ENCODE results near the gene TFEC.

The TFEC gene

GRCh38 chr7:115953592-115954255 lies 76.8 kb downstream of the TFEC start:
- Histone ChIP-seq H3K4me1 (ENCODE audit: low read depth, poor library complexity, severe bottlenecking) (no peaks in the 10 kb centered on the region), H4K20me1 (ENCODE audit: insufficient read depth) (no peaks in the 10 kb centered on the region), H3K9ac (no peak overlapping the region), H3K27me3 (ENCODE audit: insufficient read depth, low read depth) (no peaks in the 10 kb centered on the region), H3K36me3 (ENCODE audit: insufficient read depth) (no peaks in the 10 kb centered on the region), H3K4me2 (no peak overlapping the region), H3K4me3 (IDR thresholded peaks at IDR 0.05; ENCODE audit: insufficient read depth, low read depth, low read length) (no peak overlapping the region), H3K79me2 (ENCODE audit: insufficient read depth, low read depth) (no peaks in the 10 kb centered on the region), H2AFZ (ENCODE audit: low read depth) (no peak overlapping the region), H3K27ac (no peak overlapping the region)
- no peak for TF ChIP-seq CTCF (conservative IDR thresholded peaks at IDR 0.05; ENCODE audit: low read depth, low read length)

GRCh38 chr7:115952832-115953231 lies 77.7 kb downstream of the TFEC start:
- H3K4me3 ChIP-seq (IDR thresholded peaks at IDR 0.05; ENCODE audit: insufficient read depth, low read depth, low read length), result no peak overlapping the region
- H3K36me3 ChIP-seq (ENCODE audit: insufficient read depth), result no peaks in the 10 kb centered on the region
- H3K27me3 ChIP-seq (ENCODE audit: insufficient read depth, low read depth), result no peaks in the 10 kb centered on the region
- no peak overlapping the region for H3K4me2 ChIP-seq
- H2AFZ ChIP-seq (ENCODE audit: low read depth), result no peak overlapping the region
- H3K27ac ChIP-seq, result no peak overlapping the region
- no peaks in the 10 kb centered on the region for H4K20me1 ChIP-seq (ENCODE audit: insufficient read depth)
- H3K79me2 ChIP-seq (ENCODE audit: insufficient read depth, low read depth), result no peaks in the 10 kb centered on the region
- no peak for TF ChIP-seq CTCF (conservative IDR thresholded peaks at IDR 0.05; ENCODE audit: low read depth, low read length)
- no peak overlapping the region for H3K9ac ChIP-seq
- no peaks in the 10 kb centered on the region for H3K4me1 ChIP-seq (ENCODE audit: low read depth, poor library complexity, severe bottlenecking)

GRCh38 chr7:115951547-115951946 lies 79.0 kb downstream of the TFEC start:
- Histone ChIP-seq H3K4me1 (ENCODE audit: low read depth, poor library complexity, severe bottlenecking) (no peaks in the 10 kb centered on the region), H3K36me3 (ENCODE audit: insufficient read depth) (no peaks in the 10 kb centered on the region), H3K9ac (no peak overlapping the region), H3K27ac (no peak overlapping the region), H2AFZ (ENCODE audit: low read depth) (no peak overlapping the region), H3K79me2 (ENCODE audit: insufficient read depth, low read depth) (no peaks in the 10 kb centered on the region), H3K4me3 (IDR thresholded peaks at IDR 0.05; ENCODE audit: insufficient read depth, low read depth, low read length) (no peak overlapping the region), H3K4me2 (no peak overlapping the region), H3K27me3 (ENCODE audit: insufficient read depth, low read depth) (no peaks in the 10 kb centered on the region), H4K20me1 (ENCODE audit: insufficient read depth) (no peaks in the 10 kb centered on the region)
- no peak for TF ChIP-seq CTCF (conservative IDR thresholded peaks at IDR 0.05; ENCODE audit: low read depth, low read length)

- Histone ChIP-seq H3K4me3 (IDR thresholded peaks at IDR 0.05; ENCODE audit: insufficient read depth, low read depth, low read length) (no peak overlapping the region), H3K27me3 (ENCODE audit: insufficient read depth, low read depth) (no peaks in the 10 kb centered on the region), H3K4me2 (no peak overlapping the region), H3K27ac (no peak overlapping the region), H4K20me1 (ENCODE audit: insufficient read depth) (no peaks in the 10 kb centered on the region), H3K79me2 (ENCODE audit: insufficient read depth, low read depth) (no peaks in the 10 kb centered on the region), H3K4me1 (ENCODE audit: low read depth, poor library complexity, severe bottlenecking) (no peaks in the 10 kb centered on the region), H2AFZ (ENCODE audit: low read depth) (no peak overlapping the region), H3K36me3 (ENCODE audit: insufficient read depth) (no peaks in the 10 kb centered on the region), H3K9ac (no peak overlapping the region)
- TF ChIP-seq CTCF (conservative IDR thresholded peaks at IDR 0.05; ENCODE audit: low read depth, low read length), result no peak
Observed at GRCh38 chr7:115941703-115942268, 88.8 kb downstream of the TFEC start.
